ENCODE measurements around the gene ITIH4.

The ITIH4 gene

DNA sequence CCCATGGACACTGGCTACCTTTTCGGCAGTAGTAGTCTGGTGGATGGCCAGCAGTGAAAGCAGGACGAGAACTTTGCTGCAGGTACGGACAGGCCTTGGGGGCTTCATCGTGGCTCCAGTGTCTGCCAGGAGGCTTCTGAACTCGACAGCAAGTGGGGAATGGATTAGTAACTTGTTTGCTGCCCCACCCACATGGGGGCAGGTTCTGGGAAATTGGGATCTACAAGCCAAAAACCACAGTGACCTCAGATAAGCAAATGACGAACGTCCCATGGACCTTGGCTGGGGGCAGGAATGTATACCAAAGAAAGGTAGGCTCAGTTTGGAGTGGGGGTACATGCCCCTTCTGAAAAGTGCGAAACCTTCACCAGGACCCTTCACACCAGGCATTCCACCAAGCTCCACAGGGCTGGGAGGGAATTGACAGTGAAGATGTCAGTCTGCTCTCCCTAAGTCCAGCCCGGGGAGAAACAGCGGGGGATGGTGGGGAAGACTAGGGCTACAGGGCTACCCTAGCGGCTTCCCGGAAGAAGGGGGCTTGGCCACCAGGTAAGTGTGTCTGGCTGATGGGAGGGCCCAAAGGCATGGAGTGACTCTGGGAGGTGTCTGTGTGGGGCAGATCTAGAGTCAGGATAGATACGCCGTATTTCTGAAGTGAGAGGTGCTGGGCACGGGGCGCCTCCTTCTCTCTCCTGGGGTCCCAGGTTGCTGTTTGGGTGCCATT, at the start of gene ITIH4:
Gene ITIH4 (minus strand): TSS at position 138 of the 724 bp plus-strand sequence. CDS start 30 bp downstream, at position 108.
- DNase-seq, result no peak

DNA sequence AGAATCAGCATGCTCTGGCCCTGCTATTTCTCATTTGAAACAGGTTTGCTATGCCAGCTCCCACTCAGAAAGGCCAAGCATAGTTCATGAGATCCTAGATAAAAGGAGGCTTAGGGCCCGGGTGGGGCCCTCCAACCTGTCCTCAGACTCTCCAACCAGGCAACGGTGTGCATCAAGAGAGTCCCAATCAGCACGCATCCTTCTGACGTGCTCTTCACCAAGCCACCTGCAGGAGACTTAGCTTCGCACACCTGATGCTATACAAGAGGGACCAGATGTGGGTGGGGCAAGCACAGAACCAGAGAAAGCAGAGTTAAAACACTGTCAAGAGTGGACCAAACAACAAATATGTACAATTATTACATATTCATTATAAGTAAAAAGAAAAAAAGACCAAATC, 49.6 kb upstream of the ITIH4 start:
- no peak for DNase-seq

DNA sequence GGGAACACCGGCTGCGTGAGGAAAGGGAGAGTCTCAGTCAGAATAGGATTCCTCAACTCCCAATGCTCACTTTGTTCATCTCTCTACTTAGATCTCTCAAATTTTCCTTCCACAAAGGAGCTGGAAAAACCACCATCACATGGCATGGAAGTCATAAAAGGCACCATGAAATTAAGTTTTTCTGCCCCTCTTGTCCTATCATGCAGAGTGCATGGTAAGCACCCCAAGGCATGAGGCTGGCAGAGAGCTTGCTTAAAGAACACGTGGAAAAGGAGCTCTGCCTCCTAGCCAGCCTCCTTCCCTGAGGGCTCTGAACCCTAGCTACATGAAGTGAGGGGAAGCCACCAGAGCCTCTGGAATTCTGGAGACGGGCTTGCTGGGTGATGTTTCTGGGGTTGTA, 49.1 kb upstream of the ITIH4 start:
- no peak for DNase-seq

- DNase-seq, result no peak
Measured at GRCh38 chr3:52879090-52879489, 48.6 kb upstream of the ITIH4 start.

DNA sequence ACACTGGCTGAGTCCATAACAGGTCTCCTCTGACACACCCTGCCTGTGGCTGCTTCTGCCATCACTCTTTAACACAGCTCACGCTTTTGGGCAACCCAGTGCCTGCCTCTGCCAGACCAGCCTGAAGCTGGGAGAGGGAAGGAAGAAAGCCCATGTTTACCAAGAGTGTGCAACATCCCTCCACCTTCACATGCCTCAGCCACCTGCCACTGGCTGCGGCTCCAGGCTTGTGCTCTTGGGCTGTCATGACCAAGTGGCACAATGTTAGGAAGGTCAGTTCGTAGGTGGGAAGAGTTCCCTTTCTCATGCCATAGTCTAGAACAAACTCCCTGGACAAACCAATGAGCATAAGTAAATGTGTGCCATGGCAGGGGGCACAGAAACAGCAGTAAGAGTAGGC, 46.6 kb upstream of the ITIH4 start:
- no peak for DNase-seq

DNA sequence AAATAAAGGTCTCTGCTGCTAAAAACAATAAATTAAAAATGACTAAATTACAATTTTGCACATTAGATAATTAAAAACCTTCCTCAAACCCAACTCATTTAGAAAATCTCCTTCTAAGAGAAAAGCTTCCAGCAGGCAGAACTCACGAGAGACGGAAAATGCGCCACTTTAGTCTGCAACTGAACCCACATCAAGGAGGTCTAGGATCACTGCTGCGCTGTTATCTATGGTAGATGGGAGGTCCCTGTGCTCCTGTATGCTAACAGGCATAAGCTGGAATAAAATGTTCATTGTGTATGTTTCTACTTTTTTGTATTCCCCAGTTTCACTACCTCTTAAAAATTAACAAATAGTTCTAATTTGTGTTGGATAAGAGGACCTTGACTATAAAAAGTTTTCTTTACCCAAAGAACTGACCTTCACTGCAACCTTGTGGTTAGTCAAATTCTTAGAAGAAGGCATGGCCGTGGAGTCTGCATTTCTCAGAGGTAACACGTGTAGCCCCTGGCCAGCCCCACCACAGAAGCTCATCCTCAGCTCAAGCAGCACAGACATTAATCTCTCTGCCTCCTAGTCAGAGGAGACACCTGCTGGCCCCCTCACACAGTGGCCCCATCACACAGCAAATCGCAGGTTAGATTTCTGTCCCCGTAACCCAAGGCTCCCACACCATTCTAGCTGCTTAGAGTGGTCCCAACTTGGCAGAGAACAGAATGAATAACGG, 44.6 kb upstream of the ITIH4 start:
- no peak for DNase-seq

- DNase-seq, result no peak
Measured at GRCh38 chr3:52874160-52874701, 43.8 kb upstream of the ITIH4 start.

DNA sequence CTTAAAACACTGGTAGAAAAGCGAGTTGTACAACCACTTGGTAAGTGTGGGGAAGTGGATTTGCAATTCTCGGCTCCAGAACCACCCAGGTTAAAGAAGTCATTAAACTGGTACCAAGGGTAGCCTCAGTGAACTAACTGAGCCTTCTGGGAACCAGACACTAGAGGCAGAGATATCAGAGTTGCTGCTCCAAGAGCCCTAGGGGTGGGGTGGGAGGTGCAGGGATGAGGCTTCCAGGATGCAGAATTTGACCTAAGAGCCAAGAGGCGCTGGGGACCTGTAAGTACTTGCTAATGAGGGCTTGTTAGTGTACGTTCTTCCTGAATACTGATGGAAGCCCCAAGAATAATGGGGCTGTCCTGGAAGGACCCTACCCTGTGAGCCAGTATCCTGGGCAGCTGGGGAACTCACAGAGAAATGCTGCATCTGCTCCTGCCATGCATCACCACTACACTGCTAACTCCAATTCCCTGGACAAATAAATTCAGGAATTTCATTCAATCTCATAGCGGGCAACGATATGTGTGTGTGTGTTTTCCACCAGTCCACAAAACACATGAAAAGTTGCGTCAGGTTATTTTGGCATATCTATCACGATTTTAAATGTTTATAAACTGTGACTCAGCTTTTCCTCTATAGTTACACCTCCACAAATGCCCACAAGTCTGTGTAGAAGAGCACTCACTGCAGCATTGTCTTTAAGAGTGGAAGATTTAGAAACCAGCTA, 43.1 kb upstream of the ITIH4 start:
- no peak for DNase-seq

GRCh38 chr3:52872245-52872644, 41.8 kb upstream of the ITIH4 start:
- no peak for DNase-seq

- DNase-seq, result no peak
Measured at GRCh38 chr3:52871761-52872160, 41.3 kb upstream of the ITIH4 start.

- no peak for DNase-seq
Measured at GRCh38 chr3:52870471-52870870, 40.0 kb upstream of the ITIH4 start.

DNA sequence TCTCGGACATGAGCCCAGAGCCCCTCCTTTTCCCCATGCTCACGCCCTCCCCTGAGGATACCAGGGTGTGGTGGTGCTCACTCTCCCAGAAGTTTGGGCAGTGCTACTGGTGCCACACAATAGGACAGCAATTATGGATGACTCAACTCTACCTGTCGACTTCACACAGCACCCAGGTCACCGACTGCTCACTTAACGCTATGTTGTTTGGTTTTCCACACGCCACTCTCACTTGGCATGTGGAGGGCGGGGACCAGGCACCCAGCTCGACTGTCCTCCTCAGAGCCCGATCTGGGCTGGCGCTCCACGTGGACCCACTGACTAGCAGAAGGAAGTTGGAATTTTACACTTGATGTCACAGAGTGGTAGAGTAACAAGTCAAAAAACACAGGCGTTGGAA, 36.0 kb upstream of the ITIH4 start:
- DNase-seq, result no peak

- no peak for DNase-seq
Measured at GRCh38 chr3:52865994-52866393, 35.5 kb upstream of the ITIH4 start.

- no peak for DNase-seq
Measured at GRCh38 chr3:52860424-52860768, 29.9 kb upstream of the ITIH4 start.

GRCh38 chr3:52859686-52860423, 29.4 kb upstream of the ITIH4 start:
- DNase-seq, result no peak

DNA sequence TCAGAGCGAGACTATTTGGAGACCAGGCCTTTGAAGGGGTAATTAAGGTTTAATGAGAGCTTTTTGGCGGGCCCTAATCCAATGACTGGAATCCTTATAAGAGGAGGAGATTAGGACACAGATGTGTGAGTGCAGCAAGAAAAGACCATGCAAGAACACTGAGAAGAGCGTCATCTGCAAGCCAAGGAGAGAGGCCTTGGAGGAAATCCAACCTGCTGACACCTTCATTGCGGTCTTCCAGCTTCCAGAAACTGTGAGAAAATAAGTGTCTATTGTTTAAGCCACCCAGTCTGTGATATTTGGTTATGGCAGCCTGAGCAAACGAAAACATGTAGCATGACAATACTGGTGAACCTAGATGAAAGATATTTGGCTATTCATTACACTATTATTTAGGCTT, 27.4 kb upstream of the ITIH4 start:
- DNase-seq, result no peak

- no peak for DNase-seq
Measured at GRCh38 chr3:52857133-52857532, 26.7 kb upstream of the ITIH4 start.

- no peak for DNase-seq
Measured at GRCh38 chr3:52856666-52857065, 26.2 kb upstream of the ITIH4 start.

- DNase-seq, result no peak
Measured at GRCh38 chr3:52854013-52854412, 23.5 kb upstream of the ITIH4 start.

GRCh38 chr3:52852419-52852818, 21.9 kb upstream of the ITIH4 start:
- DNase-seq, result no peak

GRCh38 chr3:52851348-52851747, 20.9 kb upstream of the ITIH4 start:
- DNase-seq, result peak; percentile 12 to 25

DNA sequence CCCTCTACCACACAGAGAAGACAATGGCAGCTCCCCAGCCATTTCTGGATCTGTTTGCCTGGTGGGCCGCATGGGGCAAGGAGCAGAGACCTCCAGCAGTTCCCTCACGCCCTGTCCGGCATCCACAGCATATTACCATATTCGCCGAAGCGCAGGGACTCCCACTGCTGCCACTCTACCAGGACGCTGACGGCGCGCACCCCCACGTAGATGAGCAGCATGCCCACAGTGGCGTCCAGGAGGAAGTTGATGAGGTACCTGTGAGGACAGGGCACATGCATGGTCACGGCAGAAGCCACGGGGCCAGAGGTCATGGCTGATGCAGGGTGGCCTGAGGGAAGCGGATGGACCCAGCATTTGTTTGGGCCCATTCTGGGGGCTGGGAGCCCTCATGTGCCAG, 19.2 kb upstream of the ITIH4 start:
- DNase-seq, result no peak

- DNase-seq, result no peak
Measured at GRCh38 chr3:52848617-52849016, 18.1 kb upstream of the ITIH4 start.
